Measurements from ENCODE around the gene TYW1.
A peak's percentile ranks its signal among the peaks of the same experiment; 100 is the strongest.
"Not testable (repeated sequence)": the region's sequence is repeated elsewhere in the genome, so short reads cannot be mapped to it uniquely, and the experiment has no call there.

TYW1 gene

GRCh38 chr7:67031685-67032084 lies 35.1 kb downstream of the TYW1 start:
- H3K27ac ChIP-seq (ENCODE audit: insufficient read depth in 1 of 2, low read depth in 1 of 2, low read length in 2 of 2, poor library complexity in 1 of 2, severe bottlenecking in 2 of 2); H3K9me3 ChIP-seq (ENCODE audit: control extremely low read depth in 1 of 5, control insufficient read depth in 4 of 5, insufficient read depth in 2 of 5, low read depth in 1 of 5, low read length in 4 of 5); H3K27me3 ChIP-seq (replicated peaks in 2 of 5; ENCODE audit: control insufficient read depth in 4 of 5, insufficient read depth in 5 of 5, low read length in 4 of 5); CTCF ChIA-PET; H3K4me3 ChIP-seq (ENCODE audit: control insufficient read depth in 1 of 7, extremely low read depth in 1 of 7, insufficient read depth in 4 of 7, low read depth in 2 of 7, low read length in 6 of 7); POLR2A ChIA-PET; H3K4me1 ChIP-seq (ENCODE audit: control extremely low read depth in 1 of 4, control insufficient read depth in 4 of 4, insufficient read depth in 4 of 4, low read length in 3 of 4); DNase-seq: not testable (repeated sequence)
- WGBS (ENCODE audit: insufficient coverage): no CpG with 5 or more reads among the region's 2 CpGs
- peaks cover 4 to 18% (median 8%) of the 10 kb centered on the region in 4 experiments for H3K36me3 ChIP-seq (ENCODE audit: control insufficient read depth in 4 of 4, insufficient read depth in 4 of 4, low read length in 3 of 4)

- Histone ChIP-seq H3K9me3 (ENCODE audit: control extremely low read depth in 1 of 5, control insufficient read depth in 4 of 5, insufficient read depth in 2 of 5, low read depth in 1 of 5, low read length in 4 of 5) (peaks cover 0 to 7% (median 5%) of the 10 kb centered on the region in 5 experiments), H3K4me1 (ENCODE audit: control extremely low read depth in 1 of 4, control insufficient read depth in 4 of 4, insufficient read depth in 4 of 4, low read length in 3 of 4) (no peaks in the 10 kb centered on the region), H3K36me3 (ENCODE audit: control insufficient read depth in 4 of 4, insufficient read depth in 4 of 4, low read length in 3 of 4) (peaks cover 4 to 13% (median 8%) of the 10 kb centered on the region in 4 experiments), H3K27me3 (replicated peaks in 2 of 5; ENCODE audit: control insufficient read depth in 4 of 5, insufficient read depth in 5 of 5, low read length in 4 of 5) (no peaks in the 10 kb centered on the region), H3K4me3 (ENCODE audit: control insufficient read depth in 1 of 7, extremely low read depth in 1 of 7, insufficient read depth in 4 of 7, low read depth in 2 of 7, low read length in 6 of 7) (no peak overlapping the region), H3K27ac (ENCODE audit: insufficient read depth in 1 of 2, low read depth in 1 of 2, low read length in 2 of 2, poor library complexity in 1 of 2, severe bottlenecking in 2 of 2) (no peak overlapping the region)
- CTCF ChIA-PET: no interaction called here
- POLR2A ChIA-PET: no interaction called here
- DNase-seq: no peak
- 80% methylated on average over 5 of the region's 5 CpGs for WGBS (ENCODE audit: insufficient coverage)
Measured at GRCh38 chr7:67033251-67033650, 36.6 kb downstream of the TYW1 start.

GRCh38 chr7:67036432-67037395 lies 40.1 kb downstream of the TYW1 start:
- H3K27ac ChIP-seq (ENCODE audit: insufficient read depth in 1 of 2, low read depth in 1 of 2, low read length in 2 of 2, poor library complexity in 1 of 2, severe bottlenecking in 2 of 2); H3K9me3 ChIP-seq (ENCODE audit: control extremely low read depth in 1 of 5, control insufficient read depth in 4 of 5, insufficient read depth in 2 of 5, low read depth in 1 of 5, low read length in 4 of 5); DNase-seq; H3K27me3 ChIP-seq (replicated peaks in 2 of 5; ENCODE audit: control insufficient read depth in 4 of 5, insufficient read depth in 5 of 5, low read length in 4 of 5); POLR2A ChIA-PET; H3K4me1 ChIP-seq (ENCODE audit: control extremely low read depth in 1 of 4, control insufficient read depth in 4 of 4, insufficient read depth in 4 of 4, low read length in 3 of 4); CTCF ChIA-PET; H3K36me3 ChIP-seq (ENCODE audit: control insufficient read depth in 4 of 4, insufficient read depth in 4 of 4, low read length in 3 of 4); H3K4me3 ChIP-seq (ENCODE audit: control insufficient read depth in 1 of 7, extremely low read depth in 1 of 7, insufficient read depth in 4 of 7, low read depth in 2 of 7, low read length in 6 of 7): not testable (repeated sequence)
- WGBS (ENCODE audit: insufficient coverage): 67% methylated on average over 1 of the region's 10 CpGs

GRCh38 chr7:67040832-67041231 lies 44.2 kb downstream of the TYW1 start:
- DNase-seq; H3K27me3 ChIP-seq (replicated peaks in 2 of 5; ENCODE audit: control insufficient read depth in 4 of 5, insufficient read depth in 5 of 5, low read length in 4 of 5); H3K27ac ChIP-seq (ENCODE audit: insufficient read depth in 1 of 2, low read depth in 1 of 2, low read length in 2 of 2, poor library complexity in 1 of 2, severe bottlenecking in 2 of 2); H3K4me1 ChIP-seq (ENCODE audit: control extremely low read depth in 1 of 4, control insufficient read depth in 4 of 4, insufficient read depth in 4 of 4, low read length in 3 of 4); H3K4me3 ChIP-seq (ENCODE audit: control insufficient read depth in 1 of 7, extremely low read depth in 1 of 7, insufficient read depth in 4 of 7, low read depth in 2 of 7, low read length in 6 of 7); H3K9me3 ChIP-seq (ENCODE audit: control extremely low read depth in 1 of 5, control insufficient read depth in 4 of 5, insufficient read depth in 2 of 5, low read depth in 1 of 5, low read length in 4 of 5); H3K36me3 ChIP-seq (ENCODE audit: control insufficient read depth in 4 of 4, insufficient read depth in 4 of 4, low read length in 3 of 4): not testable (repeated sequence)
- POLR2A ChIA-PET: interaction anchor here (0.6 kb wide), 2 partner anchors 278 to 703 kb away, joined by 3 to 11 read pairs; no protein-coding TSS in a partner anchor
- WGBS (ENCODE audit: insufficient coverage): no CpG with 5 or more reads among the region's 2 CpGs
- CTCF ChIA-PET: interaction anchor here (1.1 kb wide), 1 partner anchor 24 kb away, joined by 4 read pairs; no protein-coding TSS in a partner anchor

- H3K4me3 ChIP-seq (ENCODE audit: control insufficient read depth in 1 of 7, extremely low read depth in 1 of 7, insufficient read depth in 4 of 7, low read depth in 2 of 7, low read length in 6 of 7); H3K4me1 ChIP-seq (ENCODE audit: control extremely low read depth in 1 of 4, control insufficient read depth in 4 of 4, insufficient read depth in 4 of 4, low read length in 3 of 4); CTCF ChIA-PET; H3K36me3 ChIP-seq (ENCODE audit: control insufficient read depth in 4 of 4, insufficient read depth in 4 of 4, low read length in 3 of 4); H3K27ac ChIP-seq (ENCODE audit: insufficient read depth in 1 of 2, low read depth in 1 of 2, low read length in 2 of 2, poor library complexity in 1 of 2, severe bottlenecking in 2 of 2); H3K27me3 ChIP-seq (replicated peaks in 2 of 5; ENCODE audit: control insufficient read depth in 4 of 5, insufficient read depth in 5 of 5, low read length in 4 of 5); H3K9me3 ChIP-seq (ENCODE audit: control extremely low read depth in 1 of 5, control insufficient read depth in 4 of 5, insufficient read depth in 2 of 5, low read depth in 1 of 5, low read length in 4 of 5): not testable (repeated sequence)
- no CpG with 5 or more reads among the region's 5 CpGs for whole genome bisulfite sequencing (ENCODE audit: insufficient coverage)
- DNase-seq: peak; percentile 7 to 73 (median 51)
- POLR2A ChIA-PET: interaction anchor here (0.6 kb wide), 1 partner anchor 1091 kb away, joined by 5 read pairs; no protein-coding TSS in a partner anchor
Measured at GRCh38 chr7:67042781-67043558, 46.3 kb downstream of the TYW1 start.

GRCh38 chr7:67043559-67043930 lies 46.9 kb downstream of the TYW1 start:
- H3K4me3 ChIP-seq (ENCODE audit: control insufficient read depth in 1 of 7, extremely low read depth in 1 of 7, insufficient read depth in 4 of 7, low read depth in 2 of 7, low read length in 6 of 7); H3K36me3 ChIP-seq (ENCODE audit: control insufficient read depth in 4 of 4, insufficient read depth in 4 of 4, low read length in 3 of 4); H3K27ac ChIP-seq (ENCODE audit: insufficient read depth in 1 of 2, low read depth in 1 of 2, low read length in 2 of 2, poor library complexity in 1 of 2, severe bottlenecking in 2 of 2); CTCF ChIA-PET; H3K4me1 ChIP-seq (ENCODE audit: control extremely low read depth in 1 of 4, control insufficient read depth in 4 of 4, insufficient read depth in 4 of 4, low read length in 3 of 4); H3K9me3 ChIP-seq (ENCODE audit: control extremely low read depth in 1 of 5, control insufficient read depth in 4 of 5, insufficient read depth in 2 of 5, low read depth in 1 of 5, low read length in 4 of 5); POLR2A ChIA-PET; H3K27me3 ChIP-seq (replicated peaks in 2 of 5; ENCODE audit: control insufficient read depth in 4 of 5, insufficient read depth in 5 of 5, low read length in 4 of 5): not testable (repeated sequence)
- WGBS (ENCODE audit: insufficient coverage): no CpG with 5 or more reads among the region's 4 CpGs
- DNase-seq: peak in 2 of 3 donors; percentile 7 to 16

GRCh38 chr7:67045496-67045995 lies 48.9 kb downstream of the TYW1 start:
- Histone ChIP-seq H3K4me3 (ENCODE audit: control insufficient read depth in 1 of 7, extremely low read depth in 1 of 7, insufficient read depth in 4 of 7, low read depth in 2 of 7, low read length in 6 of 7) (no peak overlapping the region), H3K36me3 (ENCODE audit: control insufficient read depth in 4 of 4, insufficient read depth in 4 of 4, low read length in 3 of 4) (no peaks in the 10 kb centered on the region), H3K27ac (ENCODE audit: insufficient read depth in 1 of 2, low read depth in 1 of 2, low read length in 2 of 2, poor library complexity in 1 of 2, severe bottlenecking in 2 of 2) (no peak overlapping the region), H3K27me3 (replicated peaks in 2 of 5; ENCODE audit: control insufficient read depth in 4 of 5, insufficient read depth in 5 of 5, low read length in 4 of 5) (no peaks in the 10 kb centered on the region), H3K9me3 (ENCODE audit: control extremely low read depth in 1 of 5, control insufficient read depth in 4 of 5, insufficient read depth in 2 of 5, low read depth in 1 of 5, low read length in 4 of 5) (no peaks in the 10 kb centered on the region), H3K4me1 (ENCODE audit: control extremely low read depth in 1 of 4, control insufficient read depth in 4 of 4, insufficient read depth in 4 of 4, low read length in 3 of 4) (peaks cover 0 to 4% (median 1%) of the 10 kb centered on the region in 4 experiments)
- no peak for DNase-seq
- 95% methylated on average over 2 of the region's 4 CpGs for WGBS (ENCODE audit: insufficient coverage)
- ChIA-PET POLR2A (no interaction called here), CTCF (no interaction called here)

Measured in common myeloid progenitor, CD34-positive (primary cell).